Lower leg skin (tissue), 4 donors: Measurements from ENCODE around the gene KIAA0513. TPM values are rescaled to one million over a fixed set of nuclear protein-coding genes. Genes with fewer than 3 reads are reported as not detected.

ENCODE experiments used
- DNase-seq, 2 donors: peaks; one replicate each; pipeline ENCODE4 v3.0.0-alpha.2; 2019; ENCODE audit warnings: low spot score in 2 of 2
- H3K4me3 ChIP-seq: fragments of 200-600 bp; sonication (generic); 2 replicates; pipeline ENCODE4 v1.5.1; 2017; ENCODE audit warnings: mild to moderate bottlenecking, low read depth; ENCODE audit not compliant: poor library complexity, severe bottlenecking
- POLR2A ChIP-seq, 2 donors: fragments of 450-650 bp; IDR thresholded peaks; one replicate each; pipeline ENCODE4 v1.6.1; 2016 to 2017; ENCODE audit warnings: antibody characterized with exemption in 2 of 2, mild to moderate bottlenecking in 1 of 2, moderate library complexity in 1 of 2
- WGBS, 2 donors: methylation state at CpG; one replicate each; pipeline ENCODE4 v1.1.5; 2018; 5-methylcytosine and 5-hydroxymethylcytosine counted together
- intact Hi-C: fragments of 100-400 bp; cut with DNase I; formaldehyde crosslinking; loops from one replicate; pipeline ENCODE4 v1.15.0; 2023; ENCODE audit warnings: low total_unique reads
- total RNA-seq, 4 donors: library from RNA; depleted of rRNA; stranded (reverse); fragments of >200 nt; gene quantifications; one replicate each; pipeline ENCODE4 v1.1.0, GENCODE V29; 2016
- TF ChIP-seq, protein P1 (sequence below), 3 donors: fragments of 450-650 bp; IDR thresholded peaks; one replicate each; pipeline ENCODE4 v1.5.1; 2016; ENCODE audit warnings: antibody characterized with exemption in 3 of 3, mild to moderate bottlenecking in 3 of 3, moderate library complexity in 2 of 3

KIAA0513 gene
- total RNA-seq, 4 donors from 2014 or later = 37.5 to 48.1 (median 39.2) TPM

DNA sequence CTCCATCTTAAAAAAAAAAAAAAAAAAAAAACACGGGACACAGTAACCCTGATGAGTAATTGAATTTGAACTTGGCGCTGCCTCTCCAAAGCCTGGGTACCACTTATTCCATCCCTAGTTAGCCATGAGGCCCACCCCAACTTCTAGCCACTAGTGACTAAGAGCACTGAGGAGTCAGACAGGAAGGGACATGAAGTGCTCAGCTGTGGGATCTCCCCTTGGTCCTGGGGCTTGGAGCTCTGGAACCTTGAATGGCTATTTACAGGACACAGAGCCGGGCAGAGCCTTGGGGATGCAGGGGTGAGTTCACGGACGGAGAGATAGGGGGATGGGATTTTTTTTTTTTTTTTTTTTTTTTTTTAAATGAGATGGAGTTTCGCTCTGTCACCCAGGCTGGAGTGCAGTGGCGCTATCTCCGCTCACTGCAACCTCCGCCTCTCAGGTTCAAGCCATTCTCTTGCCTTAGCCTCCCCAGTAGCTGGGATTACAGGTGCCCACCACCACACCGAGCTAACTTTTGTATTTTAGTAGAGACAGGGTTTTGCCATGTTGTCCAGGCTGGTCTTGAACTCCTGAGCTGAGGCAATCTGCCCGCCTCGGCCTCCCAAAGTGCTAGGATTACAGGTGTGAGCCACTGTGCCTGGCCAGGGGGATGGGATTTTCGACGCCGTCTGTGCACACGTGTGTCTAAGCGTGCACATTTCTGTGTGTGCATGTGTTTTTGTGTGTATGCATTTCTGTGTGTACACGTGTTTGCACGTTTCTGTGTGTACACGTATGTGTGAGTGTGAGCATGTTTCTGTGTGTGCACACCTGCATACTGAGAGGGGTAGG is 105.1 kb downstream of the KIAA0513 start:
- intact Hi-C loops = no loop called here
- TF ChIP-seq, protein P1, sequence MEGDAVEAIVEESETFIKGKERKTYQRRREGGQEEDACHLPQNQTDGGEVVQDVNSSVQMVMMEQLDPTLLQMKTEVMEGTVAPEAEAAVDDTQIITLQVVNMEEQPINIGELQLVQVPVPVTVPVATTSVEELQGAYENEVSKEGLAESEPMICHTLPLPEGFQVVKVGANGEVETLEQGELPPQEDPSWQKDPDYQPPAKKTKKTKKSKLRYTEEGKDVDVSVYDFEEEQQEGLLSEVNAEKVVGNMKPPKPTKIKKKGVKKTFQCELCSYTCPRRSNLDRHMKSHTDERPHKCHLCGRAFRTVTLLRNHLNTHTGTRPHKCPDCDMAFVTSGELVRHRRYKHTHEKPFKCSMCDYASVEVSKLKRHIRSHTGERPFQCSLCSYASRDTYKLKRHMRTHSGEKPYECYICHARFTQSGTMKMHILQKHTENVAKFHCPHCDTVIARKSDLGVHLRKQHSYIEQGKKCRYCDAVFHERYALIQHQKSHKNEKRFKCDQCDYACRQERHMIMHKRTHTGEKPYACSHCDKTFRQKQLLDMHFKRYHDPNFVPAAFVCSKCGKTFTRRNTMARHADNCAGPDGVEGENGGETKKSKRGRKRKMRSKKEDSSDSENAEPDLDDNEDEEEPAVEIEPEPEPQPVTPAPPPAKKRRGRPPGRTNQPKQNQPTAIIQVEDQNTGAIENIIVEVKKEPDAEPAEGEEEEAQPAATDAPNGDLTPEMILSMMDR (IDR thresholded peaks at IDR 0.05) = no peak
- no peak for TF ChIP-seq POLR2A (IDR thresholded peaks at IDR 0.05)
- 91 to 93% methylated on average over 20 of the region's 20 CpGs for WGBS, 2 donors
- no peak overlapping the region for H3K4me3 ChIP-seq
- DNase-seq = no peak

GRCh38 chr16:85133290-85133599 is 105.7 kb downstream of the KIAA0513 start:
- no peak overlapping the region for H3K4me3 ChIP-seq
- no peak for TF ChIP-seq POLR2A (IDR thresholded peaks at IDR 0.05)
- TF ChIP-seq, protein P1 (IDR thresholded peaks at IDR 0.05) = no peak
- no peak for DNase-seq
- intact Hi-C loops = no loop called here
- WGBS, 2 donors = 100% methylated on average over 1 of the region's 1 CpG

- no peak for DNase-seq
- intact Hi-C loops = no loop called here
- TF ChIP-seq, protein P1 (IDR thresholded peaks at IDR 0.05) = no peak
- no peak for TF ChIP-seq POLR2A (IDR thresholded peaks at IDR 0.05)
- H3K4me3 ChIP-seq = no peak overlapping the region
- 79 to 90% methylated on average over 13 to 19 of the region's 19 CpGs for WGBS, 2 donors
Observed at GRCh38 chr16:85134076-85134788, 106.6 kb downstream of the KIAA0513 start.

GRCh38 chr16:85134789-85135142 is 107.2 kb downstream of the KIAA0513 start:
- intact Hi-C loops = no loop called here
- TF ChIP-seq, protein P1 (IDR thresholded peaks at IDR 0.05) = no peak
- TF ChIP-seq POLR2A (IDR thresholded peaks at IDR 0.05) = no peak
- DNase-seq = no peak
- H3K4me3 ChIP-seq = no peak overlapping the region
- 35 to 51% methylated on average over 11 to 14 of the region's 14 CpGs for WGBS, 2 donors

DNA sequence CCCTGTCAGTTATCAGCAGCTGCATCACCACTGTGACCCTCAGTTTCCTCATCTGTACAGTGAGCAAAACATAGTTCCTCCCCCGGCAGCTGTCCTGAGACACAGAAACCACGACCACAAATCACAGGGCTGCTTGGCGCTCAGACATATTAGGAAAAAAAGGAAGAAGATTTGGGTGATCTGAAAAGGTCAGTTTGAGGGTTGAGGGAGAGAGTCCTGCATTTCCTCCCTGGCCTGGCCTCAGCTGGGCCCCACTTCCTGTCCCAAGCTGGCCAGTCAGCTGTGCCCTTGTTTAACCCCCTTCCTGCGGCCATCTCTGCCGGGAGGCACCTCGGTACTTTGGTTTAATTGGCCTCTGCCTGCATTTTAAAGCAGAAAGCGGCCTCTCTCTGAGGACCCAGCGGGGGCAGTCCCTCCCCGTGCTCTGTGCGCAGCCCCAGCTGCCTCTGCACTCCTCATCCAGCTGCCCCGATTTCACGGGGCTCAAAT is 108.7 kb downstream of the KIAA0513 start:
- peak in 1 of 2 donors; percentile 55 for DNase-seq
- 58 to 65% methylated on average over 12 of the region's 12 CpGs for WGBS, 2 donors
- no peak for TF ChIP-seq POLR2A (IDR thresholded peaks at IDR 0.05)
- TF ChIP-seq, protein P1 (IDR thresholded peaks at IDR 0.05) = no peak
- intact Hi-C loops = no loop called here
- H3K4me3 ChIP-seq = no peak overlapping the region
